ENCODE results near the gene STON2. TPM values are rescaled to one million over a fixed set of nuclear protein-coding genes. Genes with fewer than 3 reads are reported as not detected.

STON2 gene
- total and polyA plus RNA-seq, 2 of the 13 experiments (the other 11 are each of a cell fraction or from before 2014, with no cell fraction given) = 2.1 to 11.0 TPM

DNA sequence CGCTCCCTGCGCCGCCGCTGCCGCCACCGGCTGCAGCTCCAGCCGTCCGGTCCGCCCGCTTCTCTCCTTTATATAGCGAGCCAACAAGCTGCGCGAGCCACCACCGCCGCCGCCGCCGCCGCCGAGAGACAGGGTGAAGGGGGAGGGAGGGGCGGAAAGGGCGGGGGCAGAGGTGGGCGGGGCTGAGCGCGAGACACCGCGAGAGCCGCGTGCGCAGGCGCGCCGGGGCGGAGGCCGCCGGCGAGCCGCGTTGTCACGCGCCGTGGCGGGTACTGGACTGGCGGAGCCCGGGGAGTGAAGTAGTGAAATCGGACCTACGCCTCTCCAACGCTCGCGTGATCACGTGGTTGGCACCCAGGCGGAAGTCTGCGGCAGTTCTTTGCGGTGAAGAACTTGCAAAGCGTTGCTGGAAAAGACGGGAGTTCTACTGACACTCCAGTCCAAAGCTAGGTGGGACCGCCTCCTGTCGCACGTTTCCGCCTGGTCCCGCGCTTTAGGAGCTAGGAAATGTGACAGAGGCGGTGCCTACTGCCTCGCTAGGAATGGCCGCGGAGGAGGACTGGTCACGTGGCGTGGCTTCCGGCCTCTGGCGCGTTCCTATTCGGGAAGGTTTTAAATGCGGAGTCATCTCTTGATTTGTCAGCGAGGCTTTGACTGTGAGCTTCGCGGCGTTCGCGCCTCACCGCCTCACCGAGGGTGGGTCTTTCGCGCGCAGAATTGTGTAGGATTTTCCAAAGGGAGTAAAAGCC, 179.1 kb downstream of the STON2 start, which contains the start of gene GTF2A1 (continued):
- TF ChIP-seq ZNF232 (CRISPR knock-in tag; IDR thresholded peaks at IDR 0.05; ENCODE audit: borderline replicate concordance) (peak; percentile 74), DZIP1 (CRISPR knock-in tag; IDR thresholded peaks at IDR 0.05) (no peak), ZNF138 (CRISPR knock-in tag; IDR thresholded peaks at IDR 0.05; ENCODE audit: low read depth) (peak; percentile 31; the same call in 1 of the 2 replicates), MIER3 (CRISPR knock-in tag; IDR thresholded peaks at IDR 0.05; ENCODE audit: borderline replicate concordance) (no peak), GATA4 (IDR thresholded peaks at IDR 0.05; ENCODE audit: borderline replicate concordance, low read depth) (no peak; the same call in 1 of the 2 replicates), SPEN (CRISPR knock-in tag; IDR thresholded peaks at IDR 0.05; ENCODE audit: low read depth) (peak; percentile 76), PHF5A (CRISPR knock-in tag; IDR thresholded peaks at IDR 0.05; ENCODE audit: low read depth, unreplicated experiment) (no peak), FOXP1 (IDR thresholded peaks at IDR 0.05) (no peak), FOXP1 (CRISPR knock-in tag; IDR thresholded peaks at IDR 0.05) (no peak), KAT8 (CRISPR knock-in tag; IDR thresholded peaks at IDR 0.05) (peak; percentile 91), NPAS2 (CRISPR knock-in tag; IDR thresholded peaks at IDR 0.05; ENCODE audit: borderline replicate concordance) (no peak), ZNF615 (CRISPR knock-in tag; IDR thresholded peaks at IDR 0.05; ENCODE audit: borderline replicate concordance) (0 out of 2 replicates have a peak, but pooled peaks have one; percentile 13), RXRB (CRISPR knock-in tag; IDR thresholded peaks at IDR 0.05; ENCODE audit: borderline replicate concordance) (no peak; the same call in 1 of the 2 replicates), ZNF350 (CRISPR knock-in tag; IDR thresholded peaks at IDR 0.05; ENCODE audit: borderline replicate concordance, low read depth) (peak; percentile 74; the same call in 1 of the 2 replicates), ZNF766 (CRISPR knock-in tag; IDR thresholded peaks at IDR 0.05; ENCODE audit: borderline replicate concordance) (peak; percentile 52; the same call in 1 of the 2 replicates), ZNF652 (CRISPR knock-in tag; IDR thresholded peaks at IDR 0.05; ENCODE audit: borderline replicate concordance, low read depth) (0 out of 2 replicates have a peak, but pooled peaks have one; percentile 11), PTBP1 (IDR thresholded peaks at IDR 0.05; ENCODE audit: low read depth, low read length, poor library complexity, severe bottlenecking) (no peak), ZNF83 (CRISPR knock-in tag; IDR thresholded peaks at IDR 0.05; ENCODE audit: borderline replicate concordance) (0 out of 2 replicates have a peak, but pooled peaks have one; percentile 67), AKNA (CRISPR knock-in tag; IDR thresholded peaks at IDR 0.05; ENCODE audit: borderline replicate concordance) (no peak; the same call in 1 of the 2 replicates)
- TF ChIP-seq, protein P1, sequence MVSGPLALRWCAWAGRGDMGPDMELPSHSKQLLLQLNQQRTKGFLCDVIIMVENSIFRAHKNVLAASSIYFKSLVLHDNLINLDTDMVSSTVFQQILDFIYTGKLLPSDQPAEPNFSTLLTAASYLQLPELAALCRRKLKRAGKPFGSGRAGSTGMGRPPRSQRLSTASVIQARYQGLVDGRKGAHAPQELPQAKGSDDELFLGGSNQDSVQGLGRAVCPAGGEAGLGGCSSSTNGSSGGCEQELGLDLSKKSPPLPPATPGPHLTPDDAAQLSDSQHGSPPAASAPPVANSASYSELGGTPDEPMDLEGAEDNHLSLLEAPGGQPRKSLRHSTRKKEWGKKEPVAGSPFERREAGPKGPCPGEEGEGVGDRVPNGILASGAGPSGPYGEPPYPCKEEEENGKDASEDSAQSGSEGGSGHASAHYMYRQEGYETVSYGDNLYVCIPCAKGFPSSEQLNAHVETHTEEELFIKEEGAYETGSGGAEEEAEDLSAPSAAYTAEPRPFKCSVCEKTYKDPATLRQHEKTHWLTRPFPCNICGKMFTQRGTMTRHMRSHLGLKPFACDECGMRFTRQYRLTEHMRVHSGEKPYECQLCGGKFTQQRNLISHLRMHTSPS (CRISPR knock-in tag; IDR thresholded peaks at IDR 0.05; ENCODE audit: low read depth) = 0 out of 2 replicates have a peak, but pooled peaks have one; percentile 38
